HCT116 (cell line): Measurements from ENCODE around the gene TREM1. TPM values are rescaled to one million over a fixed set of nuclear protein-coding genes. Genes with fewer than 3 reads are reported as not detected.

ENCODE experiments used
- ATAC-seq: fragments of 200-7000 bp; cut with Tn5 transposase; 2 replicates; pipeline ENCODE4 v1.9.1; 2020; ENCODE audit warnings: mild to moderate bottlenecking, moderate library complexity
- BruUV-seq: library from RNA; stranded (reverse); fragments of 400-500 nt; replicated peaks from 2 replicates; lab custom pipeline; 2021; lab: Mats Ljungman, UMichigan
- CTCF ChIA-PET: fragments of 300-600 bp; sonication (Branson Sonifier 250); formaldehyde crosslinking; loops from one replicate; lab custom pipeline; 2021; ENCODE audit warnings: antibody characterized with exemption; lab: Charles Lee
- POLR2A ChIA-PET: fragments of 300-600, 350-600 bp; sonication (Branson Sonifier 250); formaldehyde crosslinking; loops from one replicate; lab custom pipeline; 2021; ENCODE audit warnings: antibody characterized with exemption; lab: Charles Lee
- RAD21 ChIA-PET, 2 experiments: fragments of 300-600 bp; sonication (Branson Sonifier 250); formaldehyde crosslinking; loops; one replicate each; lab custom pipeline; 2023; ENCODE audit warnings: low total read pairs in 2 of 2; ENCODE audit not compliant: uncharacterized antibody in 2 of 2, unreplicated experiment in 2 of 2, low non-redundant PET in 1 of 2; lab: Charles Lee
- DNase-seq: peaks from one replicate; pipeline ENCODE4 v3.0.0-alpha.2; 2010; ENCODE audit warnings: low read depth, low spot score
- H2AFZ ChIP-seq: fragments of 200-600 bp; shearing (Covaris generic), sonication (generic); 2 replicates; pipeline ENCODE4 v1.6.1; 2017; ENCODE audit warnings: low read depth, mixed run types, mixed read lengths, antibody characterized with exemption, low read length; ENCODE audit not compliant: poor library complexity, severe bottlenecking
- H3K27ac ChIP-seq: 2 replicates; pipeline ENCODE4 v1.5.1; 2012; ENCODE audit warnings: low read depth, low read length
- H3K27me3 ChIP-seq: fragments of 200-600 bp; sonication (generic); 2 replicates; pipeline ENCODE4 v1.6.1; 2016; ENCODE audit warnings: mixed run types, low read length, mixed read lengths; ENCODE audit not compliant: insufficient read depth
- H3K36me3 ChIP-seq, 2 experiments: fragments of 200-500 bp in 1 of 2; fragments of 200-600 bp in 1 of 2; sonication (Bioruptor generic) in 1 of 2; sonication (generic) in 1 of 2; 2 replicates each; pipeline versions ENCODE4 v1.5.1 to v1.6.1; 2014 to 2016; ENCODE audit warnings: low read length in 2 of 2, inconsistent platforms in 1 of 2, mixed read lengths in 1 of 2, mixed run types in 1 of 2; ENCODE audit not compliant: insufficient read depth in 2 of 2, control insufficient read depth in 1 of 2
- H3K4me1 ChIP-seq, 2 experiments: fragments of 200-600 bp in 1 of 2; sonication (generic) in 1 of 2; 2 replicates each; pipeline versions ENCODE4 v1.5.1 to v1.6.1; 2012 to 2017; ENCODE audit warnings: low read length in 2 of 2, inconsistent platforms in 1 of 2, mild to moderate bottlenecking in 1 of 2, mixed read lengths in 1 of 2, mixed run types in 1 of 2, moderate library complexity in 1 of 2; ENCODE audit not compliant: insufficient read depth in 2 of 2, control insufficient read depth in 1 of 2
- H3K4me2 ChIP-seq: fragments of 200-600 bp; sonication (generic); 2 replicates; pipeline ENCODE4 v1.6.1; 2017; ENCODE audit warnings: mixed run types, low read length, mixed read lengths
- H3K4me3 ChIP-seq, 2 experiments: fragments of 200-600 bp in 1 of 2; sonication (generic) in 1 of 2; replicated peaks in 1 of 2; 2 replicates each; pipeline ENCODE4 v1.5.1; 2011 to 2016; ENCODE audit warnings: low read length in 2 of 2, control low read depth in 1 of 2, low read depth in 1 of 2, mild to moderate bottlenecking in 1 of 2, mixed read lengths in 1 of 2, mixed run types in 1 of 2
- H3K79me2 ChIP-seq: fragments of 200-600 bp; sonication (generic); 2 replicates; pipeline ENCODE4 v1.6.1; 2017; ENCODE audit warnings: mild to moderate bottlenecking, mixed run types, low read length, moderate library complexity, mixed read lengths; ENCODE audit not compliant: insufficient read depth
- H3K9ac ChIP-seq: fragments of 200-600 bp; sonication (generic); 2 replicates; pipeline ENCODE4 v1.6.1; 2016; ENCODE audit warnings: low read length, mixed read lengths
- H3K9me2 ChIP-seq: fragments of 200-600 bp; sonication (generic), shearing (Covaris generic); 2 replicates; pipeline ENCODE4 v1.6.1; 2017; ENCODE audit warnings: mixed run types, mild to moderate bottlenecking, moderate library complexity; ENCODE audit not compliant: insufficient read depth
- H3K9me3 ChIP-seq, 2 experiments: fragments of 200-500 bp in 1 of 2; fragments of 200-600 bp in 1 of 2; sonication (Bioruptor generic) in 1 of 2; sonication (generic) in 1 of 2; 2 replicates each; pipeline ENCODE4 v1.6.1; 2014 to 2017; ENCODE audit warnings: low read length in 2 of 2, mixed read lengths in 2 of 2, inconsistent platforms in 1 of 2, low read depth in 1 of 2, mild to moderate bottlenecking in 1 of 2, mixed run types in 1 of 2, moderate library complexity in 1 of 2; ENCODE audit not compliant: control insufficient read depth in 1 of 2, insufficient read depth in 1 of 2
- H4K20me1 ChIP-seq: fragments of 200-600 bp; sonication (generic), shearing (Covaris generic); 2 replicates; pipeline ENCODE4 v1.6.1; 2017; ENCODE audit warnings: mixed run types, mild to moderate bottlenecking, moderate library complexity; ENCODE audit not compliant: insufficient read depth
- ATF3 ChIP-seq: IDR thresholded peaks from 2 replicates; pipeline ENCODE4 v1.6.1; 2012
- CBX3 ChIP-seq: IDR thresholded peaks from 2 replicates; pipeline ENCODE4 v1.6.1; 2012; ENCODE audit warnings: low read depth
- CEBPB ChIP-seq: IDR thresholded peaks from 2 replicates; pipeline ENCODE4 v1.6.1; 2012; ENCODE audit warnings: low read depth
- CTCF ChIP-seq, 3 experiments: fragments of 200-600 bp in 1 of 3; sonication (generic) in 1 of 3; IDR thresholded peaks in 2 of 3; conservative IDR thresholded peaks in 1 of 3; 2 replicates each; pipeline ENCODE4 v1.5.1; 2012 to 2017; ENCODE audit warnings: low read depth in 2 of 3, low read length in 2 of 3, antibody characterized with exemption in 1 of 3, borderline replicate concordance in 1 of 3, control low read depth in 1 of 3, mild to moderate bottlenecking in 1 of 3, mixed read lengths in 1 of 3, mixed run types in 1 of 3, moderate library complexity in 1 of 3; ENCODE audit not compliant: insufficient read depth in 1 of 3
- EGR1 ChIP-seq: IDR thresholded peaks from 2 replicates; pipeline ENCODE4 v1.6.1; 2012; ENCODE audit warnings: low read depth
- ELF1 ChIP-seq: IDR thresholded peaks from 2 replicates; pipeline ENCODE4 v1.6.1; 2012; ENCODE audit warnings: low read depth, borderline replicate concordance
- EZH2 ChIP-seq: fragments of 200-600 bp; sonication (generic); IDR thresholded peaks from 2 replicates; pipeline ENCODE4 v1.6.1; 2017; ENCODE audit warnings: antibody characterized with exemption, mixed run types
- FOSL1 ChIP-seq: IDR thresholded peaks from 2 replicates; pipeline ENCODE4 v1.6.1; 2012; ENCODE audit warnings: low read depth
- MAX ChIP-seq: IDR thresholded peaks from 2 replicates; pipeline ENCODE4 v1.6.1; 2012
- POLR2A ChIP-seq: IDR thresholded peaks from 2 replicates; pipeline ENCODE4 v1.7.0; 2011; ENCODE audit warnings: borderline replicate concordance; ENCODE audit not compliant: insufficient read depth, insufficient read length; ENCODE audit errors: extremely low read depth
- SRF ChIP-seq: IDR thresholded peaks from 2 replicates; pipeline ENCODE4 v1.6.1; 2012; ENCODE audit warnings: low read depth
- ZBTB33 ChIP-seq: IDR thresholded peaks from 2 replicates; pipeline ENCODE4 v1.6.1; 2011; ENCODE audit warnings: mild to moderate bottlenecking, low read length, moderate library complexity; ENCODE audit not compliant: insufficient replicate concordance; ENCODE audit errors: extremely low read depth
- ZFX ChIP-seq: fragments of 450-650 bp; IDR thresholded peaks from 2 replicates; pipeline ENCODE4 v1.6.1; 2017
- intact Hi-C: fragments of 100-400 bp; cut with micrococcal nuclease; formaldehyde crosslinking; loops from 2 replicates; pipeline ENCODE4 v1.10.0; 2022
- total RNA-seq: library from RNA; stranded (reverse); gene quantifications from one replicate; pipeline ENCODE4 v1.2.1, GENCODE V29; 2021; ENCODE audit not compliant: unreplicated experiment

TREM1 gene
- total RNA-seq, 1 experiment from 2014 or later = 0.22 TPM

GRCh38 chr6:41334482-41335040 is 48.1 kb upstream of the TREM1 start:
- TF ChIP-seq EZH2 (no peak), CTCF (IDR thresholded peaks at IDR 0.05 in 2 of 3, conservative IDR thresholded peaks at IDR 0.05 in 1 of 3; ENCODE audit: borderline replicate concordance in 1 of 3, insufficient read depth in 1 of 3, low read depth in 2 of 3, low read length in 2 of 3) (peak in 2 of 3 experiments; percentile 17 to 46; a peak in 3 of 6 replicates)
- no peak overlapping the region for H3K4me2 ChIP-seq
- H3K9me2 ChIP-seq = no peaks in the 10 kb centered on the region
- intact Hi-C loops = no loop called here
- H3K27ac ChIP-seq = no peak overlapping the region
- no peak overlapping the region for H3K4me3 ChIP-seq
- CTCF ChIA-PET = interaction anchor here (0.8 to 1.5 kb wide), 6 partner anchors 14 to 295 kb away, joined by 3 to 7 read pairs (median 4); partner anchors contain the start of gene UNC5CL
- RAD21 ChIA-PET = no interaction called here
- H3K9ac ChIP-seq = no peak overlapping the region
- BruUV-seq = no TSS peak
- H3K27me3 ChIP-seq = peaks cover 12% of the 10 kb centered on the region
- POLR2A ChIA-PET = no interaction called here
- H3K36me3 ChIP-seq = no peaks in the 10 kb centered on the region
- no peak for DNase-seq
- no peaks in the 10 kb centered on the region for H3K4me1 ChIP-seq
- ATAC-seq = peak; percentile 79
- H2AFZ ChIP-seq = no peak overlapping the region
- no peaks in the 10 kb centered on the region for H4K20me1 ChIP-seq
- H3K79me2 ChIP-seq = no peaks in the 10 kb centered on the region
- H3K9me3 ChIP-seq = no peaks in the 10 kb centered on the region

GRCh38 chr6:41332842-41333736 is 46.6 kb upstream of the TREM1 start:
- no peaks in the 10 kb centered on the region for H3K9me3 ChIP-seq
- H3K4me3 ChIP-seq = no peak overlapping the region
- H3K9ac ChIP-seq = no peak overlapping the region
- no peak for ATAC-seq
- POLR2A ChIA-PET = no interaction called here
- BruUV-seq = no TSS peak
- H3K36me3 ChIP-seq = no peaks in the 10 kb centered on the region
- no peaks in the 10 kb centered on the region for H3K79me2 ChIP-seq
- peaks cover 15% of the 10 kb centered on the region for H3K27me3 ChIP-seq
- intact Hi-C loops = no loop called here
- RAD21 ChIA-PET = no interaction called here
- no peak overlapping the region for H2AFZ ChIP-seq
- no peak overlapping the region for H3K4me2 ChIP-seq
- no peaks in the 10 kb centered on the region for H3K9me2 ChIP-seq
- H4K20me1 ChIP-seq = no peaks in the 10 kb centered on the region
- no peak overlapping the region for H3K27ac ChIP-seq
- CTCF ChIA-PET = no interaction called here
- DNase-seq = no peak
- no peaks in the 10 kb centered on the region for H3K4me1 ChIP-seq
- TF ChIP-seq CBX3 (no peak), SRF (no peak), CEBPB (no peak), FOSL1 (no peak), EGR1 (no peak), ATF3 (no peak), ZFX (no peak), POLR2A (no peak), MAX (no peak), ZBTB33 (no peak), ELF1 (no peak)
